H9 (cell line): ENCODE measurements around the gene ZSWIM2. TPM values are rescaled to one million over a fixed set of nuclear protein-coding genes. Genes with fewer than 3 reads are reported as not detected.

Experiments used
- DNase-seq: peaks from one replicate; pipeline ENCODE4 v3.0.0-alpha.2; 2017
- H2AFZ ChIP-seq: one replicate; pipeline ENCODE4 v1.6.1; 2013; ENCODE audit warnings: mild to moderate bottlenecking, low read length, control low read depth, moderate library complexity
- H2AK5ac ChIP-seq: 2 replicates; pipeline ENCODE4 v1.6.1; 2013; ENCODE audit warnings: low read length, control low read depth, mixed read lengths; ENCODE audit not compliant: insufficient read length
- H2BK120ac ChIP-seq: one replicate; pipeline ENCODE4 v1.6.1; 2013; ENCODE audit warnings: low read depth, mild to moderate bottlenecking, low read length, control low read depth, inconsistent platforms; ENCODE audit not compliant: poor library complexity, severe bottlenecking
- H2BK12ac ChIP-seq: 2 replicates; pipeline ENCODE4 v1.6.1; 2013; ENCODE audit warnings: low read length, control low read depth, mixed read lengths, low read depth; ENCODE audit not compliant: insufficient read length
- H2BK15ac ChIP-seq: 2 replicates; pipeline ENCODE4 v1.6.1; 2013; ENCODE audit warnings: low read depth, low read length, control low read depth
- H2BK20ac ChIP-seq: one replicate; pipeline ENCODE4 v1.6.1; 2013; ENCODE audit warnings: low read depth, mild to moderate bottlenecking, low read length, control low read depth, inconsistent platforms; ENCODE audit not compliant: poor library complexity, severe bottlenecking
- H2BK5ac ChIP-seq: 2 replicates; pipeline ENCODE4 v1.6.1; 2013; ENCODE audit warnings: low read length, control low read depth, mixed read lengths; ENCODE audit not compliant: insufficient read length
- H3K14ac ChIP-seq: 2 replicates; pipeline ENCODE4 v1.6.1; 2013; ENCODE audit warnings: low read length, control low read depth; ENCODE audit not compliant: insufficient read depth
- H3K18ac ChIP-seq: 2 replicates; pipeline ENCODE4 v1.6.1; 2013; ENCODE audit warnings: low read depth, mild to moderate bottlenecking, mixed read lengths, low read length, control low read depth; ENCODE audit not compliant: insufficient read length
- H3K23ac ChIP-seq: 2 replicates; pipeline ENCODE4 v1.6.1; 2013; ENCODE audit warnings: low read length, control low read depth, mixed read lengths, low read depth; ENCODE audit not compliant: insufficient read length
- H3K23me2 ChIP-seq: 2 replicates; pipeline ENCODE4 v1.6.1; 2013; ENCODE audit warnings: low read depth, mild to moderate bottlenecking, mixed read lengths, low read length, control low read depth; ENCODE audit not compliant: insufficient read length, poor library complexity, severe bottlenecking
- H3K27ac ChIP-seq: 2 replicates; pipeline ENCODE4 v1.5.1; 2013; ENCODE audit warnings: low read length, control low read depth, mixed read lengths, low read depth; ENCODE audit not compliant: insufficient read length
- H3K27me3 ChIP-seq: 2 replicates; pipeline ENCODE4 v1.6.1; 2013; ENCODE audit warnings: low read length, control low read depth, inconsistent platforms; ENCODE audit not compliant: insufficient read depth
- H3K4ac ChIP-seq: 2 replicates; pipeline ENCODE4 v1.6.1; 2013; ENCODE audit warnings: low read depth, mild to moderate bottlenecking, control low read depth, inconsistent platforms, low read length, moderate library complexity
- H3K4me1 ChIP-seq: 2 replicates; pipeline ENCODE4 v1.6.1; 2013; ENCODE audit warnings: low read length, control low read depth, inconsistent platforms; ENCODE audit not compliant: insufficient read depth
- H3K4me2 ChIP-seq: 2 replicates; pipeline ENCODE4 v1.6.1; 2013; ENCODE audit warnings: low read length, control low read depth, mixed read lengths; ENCODE audit not compliant: insufficient read length, insufficient read depth
- H3K56ac ChIP-seq: 2 replicates; pipeline ENCODE4 v1.6.1; 2013; ENCODE audit warnings: low read depth, mild to moderate bottlenecking, mixed read lengths, low read length, control low read depth; ENCODE audit not compliant: insufficient read length
- H3K79me1 ChIP-seq: 2 replicates; pipeline ENCODE4 v1.6.1; 2013; ENCODE audit warnings: low read depth, mild to moderate bottlenecking, moderate library complexity, low read length, control low read depth, inconsistent platforms; ENCODE audit not compliant: insufficient read depth, poor library complexity, severe bottlenecking
- H3K79me2 ChIP-seq: 2 replicates; pipeline ENCODE4 v1.6.1; 2013; ENCODE audit warnings: low read length, control low read depth, inconsistent platforms; ENCODE audit not compliant: insufficient read depth
- H3K9ac ChIP-seq: 2 replicates; pipeline ENCODE4 v1.6.1; 2013; ENCODE audit warnings: low read length, control low read depth, mixed read lengths; ENCODE audit not compliant: insufficient read length; ENCODE audit errors: extremely low read depth
- H3K9me3 ChIP-seq: one replicate; pipeline ENCODE4 v1.6.1; 2013; ENCODE audit warnings: low read depth, low read length, inconsistent platforms; ENCODE audit not compliant: control insufficient read depth
- H3T11ph ChIP-seq: one replicate; pipeline ENCODE4 v1.6.1; 2013; ENCODE audit warnings: mild to moderate bottlenecking, low read length, control low read depth, inconsistent platforms
- H4K20me1 ChIP-seq: one replicate; pipeline ENCODE4 v1.6.1; 2013; ENCODE audit not compliant: control insufficient read depth, insufficient read length, insufficient read depth
- H4K5ac ChIP-seq: 2 replicates; pipeline ENCODE4 v1.6.1; 2013; ENCODE audit warnings: low read depth, mild to moderate bottlenecking, mixed read lengths, low read length, control low read depth; ENCODE audit not compliant: insufficient read length
- H4K8ac ChIP-seq: replicated peaks from 2 replicates; pipeline ENCODE4 v1.6.1; 2013; ENCODE audit warnings: low read length, control low read depth, mixed read lengths, low read depth; ENCODE audit not compliant: insufficient read length
- H4K91ac ChIP-seq: 2 replicates; pipeline ENCODE4 v1.6.1; 2013; ENCODE audit warnings: low read depth, mild to moderate bottlenecking, moderate library complexity, mixed read lengths, low read length, control low read depth; ENCODE audit not compliant: insufficient read length
- H3K27ac Mint-ChIP-seq, 3 experiments: 2 replicates in 2 of 3; 3 replicates in 1 of 3; pipeline ENCODE4 v1.8.0; 2020 to 2021; ENCODE audit warnings: mixed read lengths in 3 of 3, mild to moderate bottlenecking in 1 of 3, moderate library complexity in 1 of 3
- H3K27me3 Mint-ChIP-seq: 2 replicates; pipeline ENCODE4 v1.8.0; 2021; ENCODE audit warnings: low read depth, mild to moderate bottlenecking, moderate library complexity, mixed read lengths
- H3K36me3 Mint-ChIP-seq, 3 experiments: 2 replicates in 2 of 3; 3 replicates in 1 of 3; pipeline ENCODE4 v1.8.0; 2020 to 2021; ENCODE audit warnings: low read depth in 3 of 3, mixed read lengths in 3 of 3; ENCODE audit not compliant: insufficient read depth in 1 of 3
- H3K4me1 Mint-ChIP-seq, 2 experiments: 2 replicates each; pipeline ENCODE4 v1.8.0; 2020; ENCODE audit warnings: mixed read lengths in 2 of 2
- H3K4me3 Mint-ChIP-seq, 2 experiments: 2 replicates in 1 of 2; 3 replicates in 1 of 2; pipeline ENCODE4 v1.8.0; 2020 to 2021; ENCODE audit warnings: mild to moderate bottlenecking in 2 of 2, mixed read lengths in 2 of 2, moderate library complexity in 1 of 2
- H3K9me3 Mint-ChIP-seq, 2 experiments: 2 replicates in 1 of 2; 3 replicates in 1 of 2; pipeline ENCODE4 v1.8.0; 2020; ENCODE audit warnings: mild to moderate bottlenecking in 2 of 2, mixed read lengths in 2 of 2, moderate library complexity in 1 of 2
- WGBS: extraction: QIAGEN DNeasy Blood & Tissue Kit; methylation state at CpG from one replicate; pipeline ENCODE4 v1.1.7; 2013; ENCODE audit warnings: missing lambda C conversion rate, low lambda C conversion rate, mixed read lengths; ENCODE audit not compliant: insufficient read length; ENCODE audit errors: extremely low coverage; 5-methylcytosine and 5-hydroxymethylcytosine counted together
- total RNA-seq: library from RNA; stranded (reverse); gene quantifications from 2 replicates; pipeline ENCODE4 v1.2.1, GENCODE V29; 2021
- TF ChIP-seq, protein P1 (sequence below): fragments of 200-600 bp; sonication (generic); conservative IDR thresholded peaks from 3 replicates; pipeline ENCODE4 v1.8.0; 2021; ENCODE audit warnings: antibody characterized with exemption, mild to moderate bottlenecking

The ZSWIM2 gene
- total RNA-seq, 1 experiment from 2014 or later = not detected

DNA sequence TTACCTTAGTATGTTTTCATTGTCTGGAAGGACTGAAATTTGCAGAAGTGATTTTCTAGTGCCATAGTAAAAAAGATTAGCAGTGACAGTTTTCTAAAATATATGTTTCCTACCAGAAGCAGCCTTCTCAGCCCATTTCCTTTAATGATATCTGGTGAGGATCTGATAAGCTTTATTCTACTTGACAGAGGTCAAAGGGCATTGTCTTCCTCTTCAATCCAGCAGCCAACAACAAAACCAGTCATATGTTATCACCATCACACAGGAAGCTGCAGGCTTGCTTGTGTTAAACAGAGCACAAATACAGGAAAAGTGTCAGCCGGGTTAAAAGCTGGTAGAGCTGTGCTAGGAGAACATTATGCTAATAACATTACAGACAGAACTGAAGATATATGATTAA, 35.6 kb upstream of the ZSWIM2 start:
- no peak for DNase-seq
- Histone ChIP-seq H3K79me1 (no peaks in the 10 kb centered on the region), H3K23ac (no peak overlapping the region), H2AFZ (no peak overlapping the region), H4K5ac (no peak overlapping the region), H2AK5ac (no peak overlapping the region), H3T11ph (no peak overlapping the region), H3K18ac (no peak overlapping the region), H3K14ac (no peak overlapping the region), H2BK12ac (no peak overlapping the region), H3K4me2 (no peak overlapping the region), H2BK15ac (no peak overlapping the region), H3K4me1 (no peaks in the 10 kb centered on the region), H2BK5ac (no peak overlapping the region), H3K4ac (no peak overlapping the region), H3K27me3 (no peaks in the 10 kb centered on the region), H3K79me2 (no peaks in the 10 kb centered on the region), H3K56ac (no peak overlapping the region), H3K9me3 (no peaks in the 10 kb centered on the region), H2BK20ac (no peak overlapping the region), H3K9ac (no peak overlapping the region), H4K20me1 (no peaks in the 10 kb centered on the region), H4K91ac (no peak overlapping the region), H3K23me2 (no peaks in the 10 kb centered on the region), H2BK120ac (no peak overlapping the region), H4K8ac (no peak overlapping the region), H3K27ac (no peak overlapping the region)
- no peaks in the 10 kb centered on the region; a peak in 2 of 7 replicates for H3K36me3 Mint-ChIP-seq
- no peak overlapping the region for H3K27ac Mint-ChIP-seq
- no peak overlapping the region for H3K4me3 Mint-ChIP-seq
- no peaks in the 10 kb centered on the region for H3K27me3 Mint-ChIP-seq
- H3K9me3 Mint-ChIP-seq = no peaks in the 10 kb centered on the region; a peak in 1 of 5 replicates
- TF ChIP-seq, protein P1, sequence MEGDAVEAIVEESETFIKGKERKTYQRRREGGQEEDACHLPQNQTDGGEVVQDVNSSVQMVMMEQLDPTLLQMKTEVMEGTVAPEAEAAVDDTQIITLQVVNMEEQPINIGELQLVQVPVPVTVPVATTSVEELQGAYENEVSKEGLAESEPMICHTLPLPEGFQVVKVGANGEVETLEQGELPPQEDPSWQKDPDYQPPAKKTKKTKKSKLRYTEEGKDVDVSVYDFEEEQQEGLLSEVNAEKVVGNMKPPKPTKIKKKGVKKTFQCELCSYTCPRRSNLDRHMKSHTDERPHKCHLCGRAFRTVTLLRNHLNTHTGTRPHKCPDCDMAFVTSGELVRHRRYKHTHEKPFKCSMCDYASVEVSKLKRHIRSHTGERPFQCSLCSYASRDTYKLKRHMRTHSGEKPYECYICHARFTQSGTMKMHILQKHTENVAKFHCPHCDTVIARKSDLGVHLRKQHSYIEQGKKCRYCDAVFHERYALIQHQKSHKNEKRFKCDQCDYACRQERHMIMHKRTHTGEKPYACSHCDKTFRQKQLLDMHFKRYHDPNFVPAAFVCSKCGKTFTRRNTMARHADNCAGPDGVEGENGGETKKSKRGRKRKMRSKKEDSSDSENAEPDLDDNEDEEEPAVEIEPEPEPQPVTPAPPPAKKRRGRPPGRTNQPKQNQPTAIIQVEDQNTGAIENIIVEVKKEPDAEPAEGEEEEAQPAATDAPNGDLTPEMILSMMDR = no peak
- no CpG with 5 or more reads among the region's 1 CpG for WGBS
- peaks cover 0 to 5% of the 10 kb centered on the region in 2 experiments; a peak in 1 of 4 replicates for H3K4me1 Mint-ChIP-seq
